Measurements from ENCODE around the gene ERMARD. TPM values are rescaled to one million over a fixed set of nuclear protein-coding genes. Genes with fewer than 3 reads are reported as not detected.
A peak's percentile ranks its signal among the peaks of the same experiment; 100 is the strongest.

The ERMARD gene
- total RNA-seq, 1 donor from 2014 or later, result 18.7 TPM

DNA sequence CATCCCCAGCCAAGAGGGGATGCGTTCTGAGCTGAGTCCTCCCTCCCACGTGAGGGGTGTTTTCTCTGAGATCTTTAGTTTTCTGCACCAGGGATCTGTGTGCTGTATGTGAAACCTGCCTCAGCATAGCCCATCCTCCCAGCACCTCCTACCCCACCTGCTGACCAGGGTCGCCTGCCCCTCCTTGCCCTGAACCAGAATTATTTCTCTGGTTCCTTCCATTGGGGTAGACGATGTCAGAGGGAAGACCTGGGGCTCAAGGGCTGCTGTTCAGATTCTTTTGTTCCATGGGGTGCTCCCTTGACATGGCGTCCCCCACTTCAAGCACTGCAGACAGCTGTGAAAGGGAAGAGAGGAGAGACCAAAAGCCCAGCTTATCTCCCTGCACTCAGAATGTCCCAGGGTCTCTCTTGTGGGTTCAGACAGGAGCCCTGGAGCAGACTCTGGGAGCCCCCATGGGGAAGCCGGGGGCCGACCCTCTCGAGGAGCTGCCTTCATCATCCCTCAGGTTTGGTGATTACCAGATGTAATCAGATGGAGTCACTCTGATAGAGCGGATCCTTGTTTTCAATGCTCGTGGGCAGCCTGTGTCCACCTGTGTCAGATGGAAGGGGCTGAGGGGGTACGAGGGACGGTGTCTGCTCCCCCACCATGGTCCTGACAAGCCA lies 74.3 kb downstream of the ERMARD start:
- peak; percentile 8 for DNase-seq (ENCODE audit: low spot score)

DNA sequence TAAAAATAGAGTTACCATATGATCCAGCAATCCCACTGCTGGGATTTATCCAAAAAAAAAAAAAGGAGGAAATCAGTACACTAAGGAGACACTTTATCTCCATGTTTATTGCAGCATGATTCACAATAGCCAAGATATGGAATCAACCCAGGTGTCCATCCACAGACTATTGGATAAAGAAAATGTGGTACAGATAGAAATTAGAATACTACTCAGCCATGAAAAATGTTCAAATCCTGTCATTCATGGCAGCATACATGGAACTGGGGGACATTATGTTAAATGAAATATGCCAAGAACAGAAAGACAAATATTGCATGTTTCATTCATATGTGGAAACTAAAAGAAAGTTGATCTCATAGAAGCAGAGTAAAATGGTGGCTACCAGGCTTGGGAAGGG lies 75.3 kb downstream of the ERMARD start:
- no peak for DNase-seq (ENCODE audit: low spot score)

DNA sequence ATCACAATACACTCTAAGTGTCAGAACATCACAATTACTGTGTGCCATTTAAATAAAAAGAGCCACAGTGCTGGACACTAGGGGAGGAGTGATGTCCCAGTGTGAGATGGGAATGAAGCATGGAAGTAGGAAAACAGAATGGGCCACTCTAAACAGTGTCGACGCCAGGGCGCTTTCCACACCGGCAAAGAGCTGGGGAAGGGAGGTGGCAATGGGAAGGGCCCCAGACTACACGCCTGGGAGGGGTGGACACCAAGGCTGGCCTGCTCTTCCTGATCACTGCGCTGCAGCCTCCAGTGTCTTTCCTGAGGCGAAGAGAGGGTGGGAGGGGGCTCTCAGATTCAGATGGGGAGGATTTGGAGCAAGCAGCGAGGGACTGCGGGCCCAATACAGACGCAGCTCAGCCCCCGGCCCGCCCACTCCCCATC lies 75.9 kb downstream of the ERMARD start:
- DNase-seq (ENCODE audit: low spot score), result no peak

DNA sequence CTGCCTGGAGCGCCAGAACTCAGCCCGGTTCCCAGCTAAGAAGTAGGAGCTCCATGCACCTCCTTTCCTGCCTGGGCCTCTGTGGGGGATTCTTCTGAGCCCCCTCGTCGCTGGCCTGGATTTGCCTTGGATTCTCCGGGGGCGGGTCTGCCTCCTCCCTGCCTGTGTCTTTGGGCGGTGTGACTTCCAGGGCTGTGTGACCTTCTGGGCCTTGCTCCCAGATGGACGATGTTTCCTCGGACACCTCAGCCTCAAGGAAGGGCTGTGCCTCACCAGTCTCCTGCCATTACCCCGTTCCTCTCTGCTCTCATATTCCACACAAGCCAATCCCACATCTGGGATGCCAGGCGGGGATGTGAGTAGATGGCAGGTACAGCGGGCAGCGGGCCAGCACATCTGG lies 76.8 kb downstream of the ERMARD start:
- DNase-seq (ENCODE audit: low spot score), result no peak

DNA sequence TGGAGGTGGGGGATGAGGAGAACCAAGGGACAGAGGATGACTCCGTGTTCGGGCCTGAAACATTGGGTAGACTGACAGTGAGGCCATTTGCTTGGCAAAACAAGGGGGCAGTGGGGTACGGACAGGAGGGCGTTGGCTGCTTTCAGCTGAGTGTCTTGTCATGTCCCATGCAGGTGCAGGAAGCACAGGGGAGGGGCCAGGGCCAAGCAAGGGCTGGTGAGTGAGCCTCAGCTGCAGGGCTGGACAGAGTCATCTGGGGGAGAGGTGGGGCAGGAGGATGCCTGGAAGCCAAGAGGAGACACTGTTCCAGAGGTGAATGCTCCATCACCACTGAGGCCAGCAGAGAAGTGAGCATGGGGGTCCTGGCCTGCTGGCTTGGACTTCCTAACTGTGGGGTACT lies 78.4 kb downstream of the ERMARD start:
- DNase-seq (ENCODE audit: low spot score), result no peak

DNA sequence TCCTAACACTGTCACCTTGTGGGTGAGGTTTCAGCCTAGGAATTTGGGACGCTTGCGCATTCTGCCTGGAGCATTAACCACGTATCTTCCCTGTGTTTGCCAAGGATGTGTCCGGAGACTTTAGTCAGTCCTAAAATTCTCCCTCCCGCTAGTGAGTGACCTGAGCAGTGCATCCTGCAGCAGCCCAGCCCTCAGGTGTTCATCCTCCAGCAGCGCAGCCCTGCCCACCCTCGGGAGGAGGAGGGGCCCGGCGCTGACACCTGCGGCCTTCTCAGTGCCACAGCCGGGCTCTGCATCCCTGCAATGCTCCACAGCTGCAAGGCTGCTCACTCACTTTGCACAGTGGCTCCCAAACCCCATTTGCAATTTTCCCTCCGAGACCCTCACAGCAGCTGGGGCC lies 79.5 kb downstream of the ERMARD start:
- no peak for DNase-seq (ENCODE audit: low spot score)

Other genes with a start within 250 kb of the ERMARD start
- gene WDR27, start 49.6 kb upstream of the ERMARD start, total RNA-seq, result 47.6 TPM
- gene C6orf120, start 49.5 kb upstream of the ERMARD start, total RNA-seq, result 32.6 TPM
- gene PHF10, start 27.1 kb upstream of the ERMARD start, total RNA-seq, result 39.4 TPM
- gene DYNLT2, start 50 bp upstream of the ERMARD start, total RNA-seq, result 1.5 TPM

Measured in mucosa of gallbladder (tissue), 1 donor.